Activated T-helper 1 cell treated with anti-CD3 and anti-CD28 coated beads, Interleukin-2, amount 50 U/mL, for 16 hours (primary cell): Measurements from ENCODE around the gene BAZ2B.

ENCODE experiments used
- DNase-seq, 2 donors: peaks; one replicate each; pipeline ENCODE4 v3.0.0-alpha.2; 2020; ENCODE audit warnings: low read depth in 1 of 2, low spot score in 1 of 2

BAZ2B gene

GRCh38 chr2:159617646-159618045 lies 1.3 kb upstream of the BAZ2B start:
- DNase-seq: no peak

GRCh38 chr2:159617100-159617499 lies 752 bp upstream of the BAZ2B start:
- no peak for DNase-seq

DNA sequence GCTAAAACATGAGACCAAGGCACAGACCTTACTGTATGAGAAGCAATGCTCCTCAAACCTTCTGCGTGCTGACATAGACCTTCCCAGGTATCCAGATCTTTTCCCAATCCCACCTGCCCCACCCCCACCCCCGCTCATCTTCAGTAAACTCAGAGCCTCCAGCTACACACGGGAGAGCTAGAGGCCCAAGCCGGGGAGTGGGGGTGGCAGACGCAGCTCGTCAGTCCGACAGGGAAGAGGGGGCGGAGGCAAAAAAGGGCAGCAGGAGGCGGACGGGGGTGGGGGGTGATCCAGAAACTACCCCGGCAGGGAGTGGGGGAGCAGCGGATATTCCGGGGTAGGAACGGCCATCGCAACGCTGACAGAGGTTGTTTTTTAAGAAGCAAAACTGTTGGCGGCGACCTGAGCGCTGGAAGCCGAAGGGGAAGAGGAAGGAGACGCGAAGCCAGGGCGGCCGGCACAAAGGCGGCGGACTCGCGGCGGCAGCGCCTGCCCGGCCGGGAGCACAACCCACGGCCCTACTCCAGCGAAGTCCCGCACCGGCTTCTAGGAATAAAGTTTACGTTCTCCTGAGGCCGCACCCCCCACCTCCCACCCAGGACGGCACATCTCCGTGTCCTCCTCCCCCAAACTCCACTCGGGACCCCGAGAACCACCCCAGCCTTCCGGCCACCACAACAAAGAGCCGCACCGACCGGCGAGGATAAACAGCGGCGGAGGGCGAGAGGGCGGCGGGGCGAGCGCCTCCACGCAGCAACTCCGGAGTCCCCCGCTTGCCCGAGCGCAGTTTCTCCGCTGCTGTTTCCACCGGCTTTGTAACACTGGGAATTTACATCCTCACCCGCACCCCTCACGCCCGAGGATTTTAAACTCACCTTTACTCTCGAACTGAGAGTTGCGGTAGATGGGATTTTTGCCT lies 722 bp downstream of the BAZ2B start:
- peak in 1 of 2 donors; percentile 5 for DNase-seq

DNA sequence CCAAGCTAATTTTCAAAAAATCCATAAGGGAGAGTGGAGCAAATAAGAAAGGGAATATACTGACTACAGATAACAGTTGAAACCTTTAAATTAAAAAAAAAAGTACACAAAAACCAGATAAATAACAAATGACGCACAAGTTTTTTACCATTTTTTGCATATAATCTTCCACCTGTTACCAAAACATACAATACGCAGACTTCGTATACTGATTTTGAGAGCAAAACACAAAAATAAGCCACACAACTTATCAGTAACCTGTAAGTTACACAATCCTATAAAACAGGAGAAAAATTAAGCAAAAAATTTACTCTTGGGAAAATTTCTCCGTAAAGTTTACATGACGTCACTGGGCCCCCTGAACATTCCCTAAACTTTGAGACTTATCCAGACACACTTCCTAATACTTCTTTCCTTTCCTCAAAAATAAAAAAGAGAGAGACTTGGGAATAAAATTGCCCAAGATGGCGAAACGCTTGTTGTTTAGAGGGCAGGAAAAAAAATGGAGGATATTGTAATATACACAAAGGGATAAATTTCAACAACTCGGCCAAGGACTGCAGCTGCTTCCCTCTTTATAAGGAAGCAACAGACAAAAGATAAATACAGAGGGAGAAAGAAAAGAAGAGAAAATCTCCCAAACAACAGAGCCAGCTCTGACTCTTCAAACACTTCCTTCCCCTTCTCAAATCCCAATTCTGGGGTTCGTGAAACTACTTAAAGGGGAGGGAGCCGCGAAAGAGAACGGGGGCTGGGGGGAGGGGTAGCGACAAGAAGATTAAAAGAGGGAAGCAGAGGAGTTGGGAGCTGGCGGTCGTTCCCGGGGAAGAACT lies 1.6 kb downstream of the BAZ2B start:
- no peak for DNase-seq

DNA sequence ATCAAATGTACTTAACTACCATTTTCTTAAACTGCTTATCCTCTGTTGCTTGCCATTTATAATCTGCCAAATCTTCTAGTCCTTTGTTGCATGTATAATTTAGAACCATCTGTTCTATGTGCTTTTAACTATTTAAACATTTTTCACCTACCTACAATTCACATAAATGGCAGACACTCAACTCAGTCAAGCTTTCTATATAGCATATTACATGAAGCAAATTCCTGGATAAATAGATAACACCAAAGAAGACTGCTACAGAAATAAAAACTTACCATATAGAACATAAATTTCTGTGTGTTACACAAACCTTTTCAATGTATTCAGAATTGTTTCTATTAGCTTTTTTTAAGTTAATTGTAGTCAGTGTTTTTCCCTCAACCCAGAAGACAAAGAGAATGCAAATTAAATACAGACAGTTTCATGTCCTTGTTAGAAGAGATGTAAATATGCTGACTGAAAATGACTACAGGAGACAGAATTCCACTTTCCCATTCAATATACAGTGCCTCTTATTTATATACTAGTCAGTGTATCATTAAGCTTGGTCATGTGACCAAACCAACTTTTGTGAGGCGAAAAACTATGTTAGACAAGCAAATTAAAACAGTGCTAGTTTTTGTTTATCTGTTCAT lies 2.6 kb downstream of the BAZ2B start:
- DNase-seq: no peak

DNA sequence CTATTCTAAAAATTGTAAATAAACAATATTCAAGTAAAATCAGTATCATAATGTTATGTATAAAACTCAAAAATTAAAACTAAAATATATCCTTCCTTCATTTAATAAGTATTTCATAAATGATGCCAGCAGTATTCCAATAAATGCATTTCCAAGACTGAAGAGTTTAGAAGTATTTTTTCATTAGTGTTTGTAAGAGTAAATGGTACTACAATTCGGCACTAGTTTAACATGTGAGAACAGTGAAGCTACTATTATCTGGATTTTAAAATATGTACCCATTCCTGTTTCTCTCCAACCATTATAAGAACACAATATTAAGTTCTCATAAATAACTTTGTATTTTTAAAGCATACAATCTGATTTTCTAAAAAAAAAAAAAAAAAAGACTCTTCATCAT lies 3.3 kb downstream of the BAZ2B start:
- DNase-seq: no peak

- no peak for DNase-seq
Observed at GRCh38 chr2:159612255-159612901, 4.0 kb downstream of the BAZ2B start.

DNA sequence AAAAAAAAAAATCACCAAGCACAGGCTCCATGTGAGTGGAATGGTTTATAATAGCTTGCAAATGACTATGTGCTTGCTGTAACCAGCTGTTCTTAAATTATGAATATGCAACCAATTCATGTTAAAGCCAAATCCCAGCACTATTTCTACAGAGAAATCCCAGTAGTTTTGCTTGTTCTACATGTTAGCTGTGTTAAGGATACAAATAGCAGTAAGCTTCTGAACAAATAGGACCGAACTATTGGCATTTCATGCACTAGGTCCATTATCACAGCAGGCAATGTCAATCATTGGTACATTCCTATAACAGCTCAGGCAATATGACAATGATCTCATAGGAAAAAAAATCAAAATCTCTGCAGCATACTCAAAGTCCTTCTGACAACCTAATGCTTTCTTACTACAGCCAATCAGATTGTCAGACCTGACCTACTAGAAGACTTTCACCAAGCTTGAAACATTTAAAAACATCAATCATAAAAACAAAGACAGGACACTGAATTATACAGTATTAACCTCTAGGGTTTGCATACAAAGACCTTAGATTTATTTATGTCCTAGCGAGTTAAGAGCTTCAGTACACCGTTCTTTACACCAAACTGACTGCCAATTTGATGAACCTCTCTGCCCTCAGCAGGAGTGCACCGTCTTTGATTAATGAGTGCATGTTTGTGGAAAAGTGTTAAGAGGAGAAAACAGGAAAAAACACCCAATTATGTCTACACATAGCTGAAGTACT lies 6.4 kb downstream of the BAZ2B start:
- DNase-seq: no peak

- no peak for DNase-seq
Observed at GRCh38 chr2:159608723-159609308, 7.5 kb downstream of the BAZ2B start.

GRCh38 chr2:159608108-159608507 lies 8.2 kb downstream of the BAZ2B start:
- DNase-seq: no peak

DNA sequence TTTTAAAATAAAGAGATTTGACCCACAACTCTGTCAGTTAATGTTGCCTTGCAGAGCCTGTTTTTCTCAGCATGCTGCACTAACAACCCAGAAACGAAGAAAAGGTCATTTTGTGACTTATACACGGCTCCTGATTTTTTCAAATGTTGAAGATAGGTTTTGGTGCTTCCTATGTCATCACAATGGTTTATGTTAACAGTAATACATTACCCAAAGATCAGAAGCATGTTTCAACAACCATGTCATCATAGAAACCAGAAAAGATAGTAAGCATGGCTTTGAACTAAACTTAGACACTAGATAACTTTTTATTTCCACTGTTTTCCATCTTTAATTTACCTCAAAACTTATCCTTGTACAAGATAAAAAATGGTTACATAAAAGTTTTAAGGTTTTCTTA lies 10.1 kb downstream of the BAZ2B start:
- DNase-seq: no peak

GRCh38 chr2:159605441-159606178 lies 10.7 kb downstream of the BAZ2B start:
- DNase-seq: no peak

DNA sequence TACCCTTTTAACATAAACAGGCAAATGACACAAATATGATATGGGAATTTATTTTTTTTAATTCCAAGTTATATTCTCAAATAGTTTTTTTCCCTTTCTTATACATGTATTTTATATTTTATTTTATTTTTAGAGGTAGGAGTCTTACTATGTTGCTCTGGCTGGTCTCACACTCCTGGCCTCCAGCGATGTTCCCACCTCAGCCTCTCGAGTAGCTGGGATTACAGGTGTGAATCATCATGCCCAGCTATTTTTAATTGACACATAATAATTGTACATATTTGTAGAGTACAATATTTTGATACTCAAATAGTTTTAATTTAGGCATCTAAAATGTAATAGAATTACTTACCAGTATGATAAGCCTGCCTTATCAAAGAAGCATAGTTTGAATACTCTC lies 12.2 kb downstream of the BAZ2B start:
- DNase-seq: no peak

GRCh38 chr2:159600752-159601151 lies 15.6 kb downstream of the BAZ2B start:
- no peak for DNase-seq

GRCh38 chr2:159595410-159596046 lies 20.8 kb downstream of the BAZ2B start:
- DNase-seq: no peak

- DNase-seq: no peak
Observed at GRCh38 chr2:159592441-159592840, 23.9 kb downstream of the BAZ2B start.

DNA sequence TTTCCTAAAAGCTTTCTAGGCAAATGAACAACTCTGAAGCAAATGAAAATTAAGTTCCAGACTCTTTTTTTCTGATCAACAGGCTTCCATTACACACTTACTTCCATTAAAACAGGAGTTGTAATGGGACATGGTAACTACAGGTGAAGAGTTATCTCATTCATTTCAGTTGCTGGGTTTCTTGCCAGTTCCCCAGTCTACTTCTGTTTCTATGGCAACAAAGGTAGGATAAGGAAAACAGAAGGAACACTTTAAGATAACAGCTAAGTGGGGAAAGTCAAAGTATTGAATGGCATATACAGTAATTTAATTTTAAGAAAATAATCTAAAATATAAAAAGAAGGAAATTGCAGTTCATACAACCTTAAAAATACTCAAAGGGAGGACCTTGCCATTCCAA lies 25.1 kb downstream of the BAZ2B start:
- no peak for DNase-seq

GRCh38 chr2:159589286-159589685 lies 27.1 kb downstream of the BAZ2B start:
- DNase-seq: no peak

GRCh38 chr2:159586034-159586433 lies 30.3 kb downstream of the BAZ2B start:
- no peak for DNase-seq
